Measurements from ENCODE around the gene NEDD8. TPM values are rescaled to one million over a fixed set of nuclear protein-coding genes. Genes with fewer than 3 reads are reported as not detected.

Gene NEDD8
- 100 to 1,000 TPM; 190 to 197 TPM for total RNA-seq

GRCh38 chr14:24232121-24232644, at the start of gene NEDD8:
Gene NEDD8, minus strand, starts transcription at chr14:24232367. Its CDS starts 100 bp downstream, at chr14:24232267.
- CTCF ChIA-PET = interaction anchor here (1.7 to 3.8 kb wide), 3 partner anchors 10 to 199 kb away, joined by 4 to 23 read pairs (median 18); partner anchors contain the start of gene TINF2
- Mint-ChIP-seq H3K4me1 (peaks cover 59% of the 10 kb centered on the region), H3K9me3 (no peaks in the 10 kb centered on the region), H3K4me3 (peak within 1 kb of the TSS; percentile 81), H3K27ac (peak within 1 kb of the TSS; percentile 83), H3K36me3 (ENCODE audit: low read depth) (peaks cover 44% of the 10 kb centered on the region), H3K27me3 (no peaks in the 10 kb centered on the region)
- POLR2A ChIA-PET = interaction anchor here (0.9 to 9.7 kb wide), 11 partner anchors 10 to 198 kb away, joined by 3 to 136 read pairs (median 5); partner anchors contain the start of genes CHMP4A, DCAF11, IRF9 and KHNYN
- peak; percentile 92 for DNase-seq

DNA sequence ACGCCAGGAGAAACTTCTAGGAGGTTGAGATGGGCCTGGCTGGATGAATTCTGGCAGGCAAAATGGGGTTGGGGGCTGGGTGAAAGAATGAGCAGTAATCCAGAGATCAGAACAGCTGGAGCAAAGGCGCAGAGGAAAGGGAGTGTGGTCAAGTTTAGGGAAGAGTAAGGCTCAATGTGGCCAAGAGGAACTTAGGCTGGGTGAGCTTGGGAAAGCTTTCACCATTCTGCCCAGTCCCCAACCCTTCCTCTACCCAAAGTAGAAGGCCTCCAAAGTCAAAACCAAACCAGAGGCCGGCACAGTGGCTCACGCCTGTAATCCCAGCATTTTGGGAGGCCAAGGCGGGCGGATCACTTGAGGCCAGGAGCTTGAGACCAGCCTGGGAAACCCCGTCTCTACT, 49.5 kb upstream of the NEDD8 start:
- H3K9me3 Mint-ChIP-seq = no peaks in the 10 kb centered on the region
- H3K36me3 Mint-ChIP-seq (ENCODE audit: low read depth) = no peaks in the 10 kb centered on the region
- peaks cover 22% of the 10 kb centered on the region for H3K4me1 Mint-ChIP-seq
- ChIA-PET CTCF (interaction anchor here (2.3 to 3.1 kb wide), 2 partner anchors 11 to 26 kb away, joined by 9 to 14 read pairs; partner anchors contain the start of genes CIDEB and RABGGTA), POLR2A (interaction anchor here (1.6 to 3.3 kb wide), 2 partner anchors 9 to 35 kb away, joined by 4 to 11 read pairs; no protein-coding TSS in a partner anchor)
- H3K27me3 Mint-ChIP-seq = peaks cover 10% of the 10 kb centered on the region
- H3K4me3 Mint-ChIP-seq = no peak overlapping the region
- no peak for DNase-seq
- no peak overlapping the region for H3K27ac Mint-ChIP-seq

- no peak for DNase-seq
- peaks cover 22% of the 10 kb centered on the region for H3K4me1 Mint-ChIP-seq
- H3K27ac Mint-ChIP-seq = no peak overlapping the region
- ChIA-PET CTCF (interaction anchor here (1.2 to 3.1 kb wide), 7 partner anchors 10 to 52 kb away, joined by 3 to 24 read pairs (median 8); partner anchors contain the start of genes CIDEB and RABGGTA), POLR2A (interaction anchor here (1.0 to 1.6 kb wide), 5 partner anchors 8 to 38 kb away, joined by 3 to 9 read pairs (median 4); partner anchors contain the start of genes RABGGTA and TINF2)
- H3K9me3 Mint-ChIP-seq = no peaks in the 10 kb centered on the region
- H3K27me3 Mint-ChIP-seq = peaks cover 6% of the 10 kb centered on the region
- no peaks in the 10 kb centered on the region for H3K36me3 Mint-ChIP-seq (ENCODE audit: low read depth)
- no peak overlapping the region for H3K4me3 Mint-ChIP-seq
Measured at GRCh38 chr14:24280797-24281460, 48.8 kb upstream of the NEDD8 start.

DNA sequence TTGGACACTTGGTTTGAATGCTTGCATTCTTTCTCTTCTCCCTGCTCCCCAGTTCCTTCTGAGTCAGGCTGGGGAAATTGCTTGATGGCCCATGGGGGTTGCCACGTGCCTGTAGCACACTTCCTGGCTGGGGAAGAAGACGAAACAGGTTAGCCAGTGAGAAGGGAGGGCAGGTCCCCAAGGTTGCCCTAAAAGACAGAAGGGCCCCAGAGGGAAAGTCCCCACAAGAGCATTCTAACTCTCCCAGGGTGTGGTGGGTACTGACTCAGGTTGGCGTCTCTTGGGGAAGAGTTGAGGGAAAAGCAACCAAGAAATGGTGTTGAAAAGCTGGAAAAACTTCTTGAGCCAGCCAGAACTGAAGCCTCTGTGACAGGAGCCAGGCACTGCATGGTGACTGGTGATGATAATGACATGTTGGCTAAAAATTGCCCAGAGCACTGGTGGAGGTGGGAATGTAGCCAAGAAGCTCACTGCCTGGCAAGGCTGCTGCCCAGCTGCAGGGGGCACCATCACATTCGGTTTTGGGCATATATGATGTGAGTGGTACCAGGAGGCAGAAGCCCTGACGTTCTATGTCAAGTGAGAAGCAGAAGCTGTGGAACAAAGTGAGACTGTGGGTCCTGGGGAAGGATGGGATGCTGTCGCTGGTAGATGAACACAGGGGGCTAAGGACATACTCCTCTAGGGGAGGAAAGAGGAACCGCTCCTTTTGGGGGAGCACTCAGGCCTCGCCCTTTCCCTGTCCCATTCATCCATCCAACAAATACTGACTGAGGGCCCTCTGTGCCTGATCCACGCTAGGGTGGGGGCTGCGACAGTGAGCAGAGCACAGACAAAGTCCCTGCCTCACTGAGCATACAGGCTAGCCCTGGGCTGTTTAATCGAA, 47.4 kb upstream of the NEDD8 start:
- peak; percentile 50 for DNase-seq
- no peaks in the 10 kb centered on the region for H3K36me3 Mint-ChIP-seq (ENCODE audit: low read depth)
- ChIA-PET CTCF (interaction anchor here (1.0 to 3.1 kb wide), 11 partner anchors 9 to 171 kb away, joined by 3 to 24 read pairs (median 4); partner anchors contain the start of genes CIDEB, LTB4R2, RABGGTA and TINF2), POLR2A (interaction anchor here (0.9 to 1.5 kb wide), 8 partner anchors 8 to 66 kb away, joined by 3 to 9 read pairs (median 4); partner anchors contain the start of genes CHMP4A, RABGGTA and TINF2)
- peaks cover 5% of the 10 kb centered on the region for H3K27me3 Mint-ChIP-seq
- peaks cover 25% of the 10 kb centered on the region for H3K4me1 Mint-ChIP-seq
- H3K27ac Mint-ChIP-seq = no peak overlapping the region
- H3K4me3 Mint-ChIP-seq = no peak overlapping the region
- no peaks in the 10 kb centered on the region for H3K9me3 Mint-ChIP-seq

DNA sequence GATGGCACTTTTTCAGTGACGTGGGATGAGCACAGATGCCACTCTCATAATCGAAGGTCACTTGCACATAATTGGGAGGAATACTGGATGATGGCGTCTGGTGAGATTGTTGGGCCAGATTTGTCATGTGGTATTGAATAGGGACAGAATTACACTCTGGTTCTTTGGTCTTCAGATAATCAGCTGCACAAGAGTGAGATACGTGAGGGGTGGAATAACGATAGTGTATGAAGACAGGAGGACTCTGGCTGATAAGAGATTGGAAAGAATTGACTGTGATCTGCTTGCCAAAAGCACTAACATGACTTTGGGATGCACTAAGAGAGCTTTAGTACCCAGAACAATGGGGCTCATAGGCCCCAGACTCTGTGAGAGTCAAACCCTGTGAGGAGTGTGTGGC, 46.3 kb upstream of the NEDD8 start:
- POLR2A ChIA-PET = interaction anchor here (1.1 to 1.2 kb wide), 2 partner anchors 19 to 32 kb away, joined by 3 to 4 read pairs; no protein-coding TSS in a partner anchor
- peaks cover 35% of the 10 kb centered on the region for H3K4me1 Mint-ChIP-seq
- CTCF ChIA-PET = interaction anchor here (0.9 to 2.7 kb wide), 3 partner anchors 19 to 54 kb away, joined by 3 to 24 read pairs (median 17); partner anchors contain the start of genes CIDEB and LTB4R2
- DNase-seq = no peak
- no peaks in the 10 kb centered on the region for H3K9me3 Mint-ChIP-seq
- no peaks in the 10 kb centered on the region for H3K36me3 Mint-ChIP-seq (ENCODE audit: low read depth)
- no peak overlapping the region for H3K4me3 Mint-ChIP-seq
- peaks cover 5% of the 10 kb centered on the region for H3K27me3 Mint-ChIP-seq
- H3K27ac Mint-ChIP-seq = no peak overlapping the region

GRCh38 chr14:24277606-24278321, 45.6 kb upstream of the NEDD8 start:
- DNase-seq = no peak
- Mint-ChIP-seq H3K4me3 (no peak overlapping the region), H3K36me3 (ENCODE audit: low read depth) (no peaks in the 10 kb centered on the region), H3K27ac (no peak overlapping the region), H3K27me3 (peaks cover 5% of the 10 kb centered on the region), H3K4me1 (peaks cover 40% of the 10 kb centered on the region), H3K9me3 (no peaks in the 10 kb centered on the region)
- CTCF ChIA-PET = interaction anchor here (0.9 to 2.1 kb wide), 5 partner anchors 12 to 159 kb away, joined by 3 to 17 read pairs (median 3); partner anchors contain the start of genes CIDEB, LTB4R2 and TINF2
- POLR2A ChIA-PET = interaction anchor here (1.2 to 2.6 kb wide), 2 partner anchors 31 to 35 kb away, joined by 4 to 8 read pairs; partner anchors contain the start of gene TINF2

GRCh38 chr14:24277071-24277470, 44.9 kb upstream of the NEDD8 start:
- POLR2A ChIA-PET = interaction anchor here (1.2 to 2.6 kb wide), 2 partner anchors 30 to 34 kb away, joined by 4 to 8 read pairs; partner anchors contain the start of gene TINF2

GRCh38 chr14:24274101-24274543, 42.0 kb upstream of the NEDD8 start:
- peaks cover 3% of the 10 kb centered on the region for H3K27me3 Mint-ChIP-seq
- peak; percentile 56 for DNase-seq
- CTCF ChIA-PET = interaction anchor here (0.8 to 6.1 kb wide), 11 partner anchors 18 to 60 kb away, joined by 3 to 90 read pairs (median 5); partner anchors contain the start of genes ADCY4, CIDEB and TINF2
- peak overlapping the region; percentile 72 for H3K27ac Mint-ChIP-seq
- H3K36me3 Mint-ChIP-seq (ENCODE audit: low read depth) = peaks cover 4% of the 10 kb centered on the region
- no peaks in the 10 kb centered on the region for H3K9me3 Mint-ChIP-seq
- POLR2A ChIA-PET = interaction anchor here (0.7 to 5.8 kb wide), 15 partner anchors 16 to 387 kb away, joined by 3 to 32 read pairs (median 4); partner anchors contain the start of genes CHMP4A, CIDEB, DHRS1 and LTB4R
- peak overlapping the region; percentile 4 for H3K4me3 Mint-ChIP-seq
- peaks cover 58% of the 10 kb centered on the region for H3K4me1 Mint-ChIP-seq

More at GRCh38 chr14:24277071-24277470, 44.9 kb upstream of the NEDD8 start:
- Mint-ChIP-seq H3K27ac (no peak overlapping the region), H3K27me3 (peaks cover 5% of the 10 kb centered on the region), H3K4me1 (peaks cover 47% of the 10 kb centered on the region), H3K4me3 (no peak overlapping the region), H3K36me3 (ENCODE audit: low read depth) (no peaks in the 10 kb centered on the region), H3K9me3 (no peaks in the 10 kb centered on the region)
- no peak for DNase-seq
- CTCF ChIA-PET = interaction anchor here (1.5 to 2.1 kb wide), 2 partner anchors 35 to 155 kb away, joined by 4 to 10 read pairs; partner anchors contain the start of gene TINF2

- ChIA-PET POLR2A (interaction anchor here (0.7 to 5.8 kb wide), 14 partner anchors 16 to 386 kb away, joined by 3 to 32 read pairs (median 4); partner anchors contain the start of genes CHMP4A, CIDEB, DHRS1 and LTB4R), CTCF (interaction anchor here (0.9 to 6.1 kb wide), 10 partner anchors 19 to 60 kb away, joined by 3 to 90 read pairs (median 6); partner anchors contain the start of genes ADCY4, CIDEB and TINF2)
- Mint-ChIP-seq H3K27ac (peak overlapping the region; percentile 72), H3K9me3 (no peaks in the 10 kb centered on the region), H3K4me3 (no peak overlapping the region), H3K27me3 (peaks cover 3% of the 10 kb centered on the region), H3K4me1 (peaks cover 52% of the 10 kb centered on the region), H3K36me3 (ENCODE audit: low read depth) (peaks cover 4% of the 10 kb centered on the region)
- no peak for DNase-seq
Measured at GRCh38 chr14:24273422-24273998, 41.3 kb upstream of the NEDD8 start.

DNA sequence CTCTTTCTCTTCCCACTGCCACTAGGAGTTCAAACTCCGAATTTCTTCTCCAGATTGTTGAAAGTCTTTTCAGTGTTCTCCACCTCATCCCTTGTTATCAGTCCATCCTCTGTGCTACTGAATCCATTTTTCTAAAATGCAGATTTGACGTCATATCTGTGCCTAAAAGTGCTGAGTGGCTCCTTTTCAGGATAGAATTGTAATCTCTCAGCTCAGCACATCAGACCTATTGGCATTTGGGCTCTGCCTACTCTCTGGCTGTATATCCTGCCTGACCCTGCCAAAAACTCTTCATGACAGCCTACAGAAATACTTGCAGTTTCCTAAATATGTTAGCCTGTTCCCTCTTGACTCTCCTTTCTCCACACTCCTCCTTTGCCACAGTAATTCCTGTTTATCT, 40.3 kb upstream of the NEDD8 start:
- peaks cover 4% of the 10 kb centered on the region for H3K36me3 Mint-ChIP-seq (ENCODE audit: low read depth)
- POLR2A ChIA-PET = interaction anchor here (0.6 to 5.8 kb wide), 16 partner anchors 8 to 399 kb away, joined by 3 to 80 read pairs (median 10); partner anchors contain the start of genes CBLN3, CHMP4A, CIDEB and DCAF11
- peak overlapping the region; percentile 86 for H3K4me3 Mint-ChIP-seq
- H3K27me3 Mint-ChIP-seq = peaks cover 3% of the 10 kb centered on the region
- DNase-seq = no peak
- H3K9me3 Mint-ChIP-seq = no peaks in the 10 kb centered on the region
- H3K27ac Mint-ChIP-seq = peak overlapping the region; percentile 78
- H3K4me1 Mint-ChIP-seq = peaks cover 47% of the 10 kb centered on the region
- CTCF ChIA-PET = interaction anchor here (0.6 to 6.1 kb wide), 10 partner anchors 10 to 215 kb away, joined by 3 to 90 read pairs (median 6); partner anchors contain the start of genes DHRS1, NOP9, TGM1 and TINF2

Measured in activated CD4-positive, alpha-beta memory T cell treated with anti-CD3 and anti-CD28 coated beads, Interleukin-2, amount 10 ng/mL, durations not matched to agents 7 days and 5 days (primary cell).